HPDE6-E6E7 (cell line): ENCODE data around the gene CNTRL.
A peak's percentile ranks its signal among the peaks of the same experiment; 100 is the strongest.
"Not testable (repeated sequence)": the region's sequence is repeated elsewhere in the genome, so short reads cannot be mapped to it uniquely, and the experiment has no call there.

Source experiments
- DNase-seq: peaks from one replicate; pipeline ENCODE4 v3.0.0; 2011; ENCODE audit warnings: missing footprints; ENCODE audit errors: extremely low spot score

CNTRL gene

DNA sequence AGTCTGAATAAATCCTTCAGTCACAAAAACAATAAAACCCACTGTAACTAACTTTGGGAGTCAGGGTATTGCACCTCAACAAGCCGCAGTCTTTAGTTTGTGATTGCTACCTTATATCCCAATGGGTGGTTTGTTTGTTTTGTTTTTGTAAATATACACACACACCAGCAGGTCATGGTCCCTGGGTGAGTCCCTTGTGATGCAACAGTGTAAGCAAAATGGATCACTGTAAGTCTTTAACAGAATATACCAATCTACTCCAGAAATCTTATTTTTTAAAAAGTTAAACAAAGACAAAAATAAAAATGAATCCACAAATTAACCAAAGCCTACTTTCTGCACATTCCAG lies 104.6 kb downstream of the CNTRL start:
- DNase-seq = not testable (repeated sequence)

DNA sequence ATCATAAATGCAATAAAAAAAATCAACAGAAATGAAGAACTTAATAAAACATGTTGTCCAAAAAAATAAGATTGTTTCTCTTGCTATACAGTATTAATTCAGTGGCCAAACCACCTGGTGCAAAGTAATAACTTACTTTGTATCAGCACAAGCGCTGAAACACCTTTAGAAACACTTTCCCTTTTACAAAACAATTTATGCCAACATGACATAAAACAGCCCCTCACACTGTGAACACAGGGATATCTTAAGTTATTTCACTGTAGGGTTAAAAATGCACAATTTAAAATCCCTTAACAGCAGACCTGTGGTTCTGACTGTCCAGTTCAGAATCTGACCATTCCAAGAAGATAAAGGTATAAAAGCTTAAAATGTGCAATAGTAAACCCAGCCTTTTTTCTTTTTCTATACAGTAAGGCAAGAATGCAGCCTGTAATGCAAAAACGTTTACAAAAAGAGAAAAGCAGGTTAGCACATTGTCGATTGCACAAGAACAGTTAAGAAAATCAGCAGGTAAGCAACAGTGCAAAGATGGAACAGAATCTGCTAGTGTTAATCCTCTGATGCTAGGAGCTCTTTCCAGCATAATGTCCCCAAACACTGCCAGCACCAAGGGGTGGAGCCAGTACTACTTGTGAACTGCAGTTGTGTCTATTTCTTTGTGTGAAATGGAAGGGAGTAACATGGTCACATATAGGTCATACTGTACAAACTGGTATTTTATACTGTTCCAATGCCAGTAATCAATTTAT lies 105.4 kb downstream of the CNTRL start:
- no peak for DNase-seq

- DNase-seq = no peak
Measured at GRCh38 chr9:121182101-121182836, 107.5 kb downstream of the CNTRL start.

GRCh38 chr9:121182989-121183388 lies 108.2 kb downstream of the CNTRL start:
- DNase-seq = no peak

GRCh38 chr9:121183666-121184423 lies 109.1 kb downstream of the CNTRL start:
- no peak for DNase-seq

GRCh38 chr9:121184463-121184862 lies 109.7 kb downstream of the CNTRL start:
- no peak for DNase-seq

GRCh38 chr9:121185178-121185745 lies 110.5 kb downstream of the CNTRL start:
- no peak for DNase-seq

DNA sequence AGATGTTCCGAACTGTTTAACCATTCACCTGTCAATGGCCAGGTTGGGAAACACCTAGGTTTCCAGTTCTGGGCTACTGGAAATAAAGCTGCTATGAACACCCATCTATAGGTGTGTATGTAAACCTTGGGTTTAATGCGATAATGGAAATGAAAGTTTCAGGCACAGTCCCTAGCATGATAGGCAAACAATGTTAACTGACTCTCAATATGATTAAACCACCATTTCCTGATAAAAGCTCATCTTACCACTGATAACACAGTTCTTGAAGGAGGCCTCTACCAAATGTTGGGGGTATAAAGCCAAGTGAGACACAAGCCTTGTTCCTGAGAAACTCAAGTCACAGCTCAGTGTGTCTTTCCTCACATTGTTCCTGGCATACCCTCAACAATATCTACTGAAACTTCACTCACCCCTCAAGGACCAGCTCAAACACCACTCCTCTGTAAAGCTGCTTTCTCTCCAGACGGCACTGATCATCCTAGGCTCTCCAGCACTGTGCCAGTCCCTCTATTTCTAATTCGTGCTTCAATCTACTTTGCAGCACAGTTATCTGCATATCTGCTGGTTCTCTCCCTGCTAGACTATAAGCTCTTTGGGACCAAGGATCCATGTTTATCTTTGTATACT lies 111.1 kb downstream of the CNTRL start:
- no peak for DNase-seq

DNA sequence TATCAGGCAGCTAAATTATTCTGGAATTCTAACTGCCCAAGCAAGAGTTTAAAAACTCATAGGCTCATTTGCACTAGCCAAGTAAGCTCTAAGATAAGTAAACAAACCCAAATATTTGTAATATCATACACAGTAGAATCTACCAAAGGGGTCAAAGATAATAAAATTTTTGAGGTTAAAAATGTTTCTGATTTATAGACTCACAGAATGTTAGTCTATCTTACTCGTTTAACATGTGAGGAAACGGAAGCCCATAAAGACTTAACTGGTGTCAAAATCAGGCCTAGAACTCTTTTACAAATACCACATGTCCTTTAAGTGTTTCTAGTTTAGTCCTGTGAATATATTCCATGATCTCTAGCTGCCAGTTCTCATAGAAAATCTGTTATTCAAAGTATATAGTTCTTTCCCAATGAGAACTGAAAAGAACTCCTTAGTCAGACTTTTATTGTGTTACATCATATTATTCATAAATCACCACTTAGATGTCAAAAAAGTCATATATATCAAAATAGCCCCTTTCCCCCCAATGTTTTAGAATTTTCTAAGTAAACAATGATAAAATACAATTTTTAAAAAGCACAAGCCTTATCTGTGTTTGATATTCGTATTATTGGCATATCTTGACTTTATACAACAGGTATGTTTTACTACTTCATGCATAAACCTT lies 113.0 kb downstream of the CNTRL start:
- no peak for DNase-seq

DNA sequence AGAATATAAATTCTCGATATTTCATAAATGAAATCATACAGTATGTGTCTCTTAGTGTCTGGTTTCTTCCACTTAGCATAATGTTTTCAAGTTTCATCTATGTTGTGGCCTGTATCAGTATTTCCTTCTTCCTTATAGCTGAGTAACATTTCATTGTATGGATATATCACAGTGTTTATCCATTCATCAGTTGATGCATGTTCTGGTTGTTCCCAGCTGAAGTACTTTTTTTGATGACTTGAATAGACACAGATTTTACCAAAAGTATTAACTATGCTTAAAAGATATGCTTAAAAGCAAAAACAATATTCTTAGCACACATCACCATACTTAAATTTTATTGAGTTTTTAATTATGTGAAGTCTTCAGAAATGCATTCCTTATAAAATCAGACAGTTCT lies 114.3 kb downstream of the CNTRL start:
- DNase-seq = no peak

- DNase-seq = no peak
Measured at GRCh38 chr9:121189660-121190059, 114.9 kb downstream of the CNTRL start.

DNA sequence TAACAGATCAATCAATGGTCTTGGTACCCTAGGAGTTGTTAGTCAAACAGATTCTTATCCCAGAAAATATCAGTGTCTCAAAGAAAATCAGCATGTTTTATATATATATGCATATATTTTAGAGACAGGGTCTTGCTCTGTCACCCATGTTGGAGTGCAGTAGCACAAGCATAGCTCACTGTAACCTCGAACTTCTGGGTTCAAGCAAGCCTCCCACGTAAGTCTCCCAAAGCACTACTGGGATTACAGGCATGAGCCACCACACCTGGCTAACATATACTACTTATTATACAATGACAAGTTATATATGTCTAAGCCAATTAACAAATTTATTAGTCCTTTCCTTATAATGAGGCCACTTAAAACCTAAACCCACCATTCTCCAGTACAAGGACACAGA lies 116.5 kb downstream of the CNTRL start:
- no peak for DNase-seq

GRCh38 chr9:121192518-121192917 lies 117.8 kb downstream of the CNTRL start:
- DNase-seq = no peak

GRCh38 chr9:121192959-121193640 lies 118.3 kb downstream of the CNTRL start:
- DNase-seq = no peak

GRCh38 chr9:121194730-121195129 lies 120.0 kb downstream of the CNTRL start:
- peak; percentile 49 for DNase-seq

DNA sequence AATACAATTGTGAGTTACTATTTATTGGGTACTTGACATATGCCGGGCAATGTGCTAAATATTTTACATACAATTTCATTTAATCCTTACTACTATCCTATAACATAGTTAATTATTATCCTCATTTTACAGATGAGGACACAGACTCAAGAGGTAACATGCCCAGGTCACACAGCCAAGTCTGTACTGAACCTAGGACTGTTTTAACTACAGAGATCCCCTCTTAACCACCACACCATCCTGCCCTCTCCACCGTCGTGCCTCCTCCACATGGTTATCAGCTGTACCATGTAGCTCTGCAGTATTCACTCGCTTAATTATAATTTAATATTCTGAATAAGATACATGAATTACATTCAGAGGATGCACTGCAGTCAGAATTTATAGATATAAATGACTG lies 121.6 kb downstream of the CNTRL start:
- DNase-seq = no peak

- no peak for DNase-seq
Measured at GRCh38 chr9:121197132-121197531, 122.4 kb downstream of the CNTRL start.

- DNase-seq = no peak
Measured at GRCh38 chr9:121198512-121199042, 123.8 kb downstream of the CNTRL start.

DNA sequence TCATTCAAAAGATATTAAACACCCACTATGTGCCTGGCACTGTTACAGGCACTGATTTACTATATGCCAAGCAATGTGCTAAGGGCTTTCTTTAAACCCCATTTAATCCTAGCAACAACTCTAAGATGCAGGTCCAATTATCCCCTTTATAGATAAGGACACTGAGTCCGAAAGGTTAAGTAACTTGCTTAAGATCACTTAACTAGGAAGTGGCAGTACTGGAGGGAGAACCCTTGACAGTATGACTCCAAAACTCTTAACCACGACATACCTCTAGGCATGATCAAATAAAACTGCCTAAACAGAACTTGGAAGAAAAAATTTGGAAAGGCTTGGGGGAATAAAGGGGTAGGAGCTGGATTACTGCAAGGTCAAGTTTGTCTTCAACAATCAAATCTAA lies 125.2 kb downstream of the CNTRL start:
- DNase-seq = no peak

DNA sequence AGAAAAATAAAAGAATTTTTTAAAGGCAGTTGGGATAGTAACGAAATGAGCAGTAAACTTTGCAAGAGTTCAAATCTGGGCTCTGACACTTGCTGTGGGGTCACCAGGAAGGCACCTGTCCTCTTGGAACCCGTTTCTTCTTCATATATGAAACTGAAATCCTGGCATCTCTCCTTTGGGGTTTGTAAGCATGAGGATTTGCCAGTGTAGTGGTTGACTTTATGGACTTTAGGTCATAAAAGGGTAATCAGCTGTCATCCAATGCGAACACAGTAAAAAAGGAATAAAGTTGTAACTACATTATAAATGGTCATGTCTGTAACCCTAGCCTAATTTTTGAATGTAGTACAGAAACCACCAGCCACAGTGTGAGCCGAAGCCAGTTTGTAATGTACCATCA lies 125.6 kb downstream of the CNTRL start:
- DNase-seq = no peak
